ENCODE results near the gene SLC25A18. TPM values are rescaled to one million over a fixed set of nuclear protein-coding genes. Genes with fewer than 3 reads are reported as not detected.
A peak's percentile ranks its signal among the peaks of the same experiment; 100 is the strongest.

The SLC25A18 gene
- total and polyA plus RNA-seq, 2 of the 8 experiments (the other 6 are each of a cell fraction or from before 2014, with no cell fraction given), result 2.8 to 2.9 TPM

- Histone ChIP-seq H3K4ac (replicated peaks; ENCODE audit: insufficient read length, low read depth, low read length) (peak overlapping the region; percentile 57), H3K79me1 (ENCODE audit: low read depth, low read length) (peaks cover 2% of the 10 kb centered on the region; the same call in 1 of the 2 replicates), H3K4me3 (ENCODE audit: extremely low read depth in 1 of 4, insufficient read depth in 2 of 4, low read depth in 3 of 4, low read length in 4 of 4) (peak overlapping the region; percentile 88 to 100 (median 94)), H2BK15ac (ENCODE audit: low read length) (no peak overlapping the region), H2BK20ac (ENCODE audit: low read length) (no peak overlapping the region), H3K14ac (ENCODE audit: insufficient read length) (no peak overlapping the region), H2AFZ (ENCODE audit: low read length) (no peak overlapping the region), H3K9ac (replicated peaks in 1 of 4; ENCODE audit: extremely low read depth in 1 of 4, low read depth in 3 of 4, low read length in 3 of 4) (peak overlapping the region; percentile 86 to 96 (median 94)), H3K27ac (ENCODE audit: low read depth, low read length) (peak overlapping the region; percentile 69), H4K8ac (ENCODE audit: extremely low read depth, insufficient read depth, low read length) (peak overlapping the region; percentile 91), H3K23me2 (ENCODE audit: low read depth, low read length) (peaks cover 4% of the 10 kb centered on the region; the same call in 1 of the 2 replicates), H3K4me1 (replicated peaks in 1 of 4; ENCODE audit: control insufficient read depth in 3 of 4, insufficient read depth in 4 of 4, low read length in 3 of 4) (no peaks in the 10 kb centered on the region), H3K27me3 (replicated peaks in 1 of 4; ENCODE audit: control insufficient read depth in 3 of 4, extremely low read depth in 1 of 4, insufficient read depth in 3 of 4, low read length in 3 of 4) (no peaks in the 10 kb centered on the region), H3K4me2 (ENCODE audit: insufficient read depth in 1 of 2, low read depth in 2 of 2, low read length in 2 of 2) (peak overlapping the region; percentile 73 to 82), H3K36me3 (ENCODE audit: control insufficient read depth in 2 of 4, insufficient read depth in 4 of 4, low read length in 3 of 4) (peaks cover 0 to 2% (median under 1%) of the 10 kb centered on the region in 4 experiments; a peak in 2 of 8 replicates), H2AK5ac (ENCODE audit: low read depth, low read length) (0 out of 2 replicates have a peak overlapping the region, but pooled peaks have one; percentile 95), H3K56ac (replicated peaks; ENCODE audit: insufficient read length, low read depth, low read length) (peak overlapping the region; percentile 82), H2BK120ac (replicated peaks; ENCODE audit: low read depth, low read length) (no peak overlapping the region), H3K79me2 (ENCODE audit: control insufficient read depth in 1 of 2, insufficient read depth in 2 of 2, low read length in 2 of 2) (peaks cover 3 to 43% of the 10 kb centered on the region in 2 experiments; a peak in 3 of 4 replicates), H4K91ac (replicated peaks; ENCODE audit: insufficient read length, low read length) (peak overlapping the region; percentile 5), H2BK5ac (ENCODE audit: low read depth, low read length) (peak overlapping the region; percentile 97), H3K9me3 (ENCODE audit: insufficient read depth in 2 of 2, low read depth in 1 of 2, low read length in 1 of 2) (no peaks in the 10 kb centered on the region), H4K20me1 (replicated peaks in 1 of 2; ENCODE audit: control insufficient read depth in 1 of 2, insufficient read depth in 2 of 2, low read length in 2 of 2) (no peaks in the 10 kb centered on the region), H4K5ac (ENCODE audit: insufficient read length, low read depth, low read length) (no peak overlapping the region), H3K18ac (ENCODE audit: extremely low read depth, low read length) (peak overlapping the region; percentile 90; the same call in 1 of the 2 replicates), H2BK12ac (ENCODE audit: low read depth, low read length) (0 out of 2 replicates have a peak overlapping the region, but pooled peaks have one; percentile 39), H3K23ac (ENCODE audit: insufficient read length) (no peak overlapping the region)
- ChIA-PET POLR2A (ENCODE audit: partially characterized antibody) (interaction anchor here (0.6 kb wide), 1 partner anchor 359 kb away, joined by 3 read pairs; no protein-coding TSS in a partner anchor), CTCF (ENCODE audit: partially characterized antibody) (no interaction called here)
- DNase-seq (ENCODE audit: low read depth in 1 of 2, low spot score in 2 of 2) (no peak), FAIRE-seq (no peak)
- WGBS, 2 experiments (ENCODE audit: extremely low coverage in 1 of 2, insufficient coverage in 1 of 2, insufficient read length in 1 of 2, insufficient replicate concordance in 2 of 2, low coverage in 1 of 2, low lambda C conversion rate in 2 of 2, missing lambda C conversion rate in 1 of 2), result 41% methylated on average over 24 of the region's 24 CpGs; no CpG with 5 or more reads in 1 of the 2 experiments
These were observed 64.7 kb downstream of the SLC25A18 start for GRCh38 chr22:17627961-17628405.
